ENCODE data around the gene NYAP1.

- no peak for TF ChIP-seq POLR2A (IDR thresholded peaks at IDR 0.05)
- TF ChIP-seq, protein P1, sequence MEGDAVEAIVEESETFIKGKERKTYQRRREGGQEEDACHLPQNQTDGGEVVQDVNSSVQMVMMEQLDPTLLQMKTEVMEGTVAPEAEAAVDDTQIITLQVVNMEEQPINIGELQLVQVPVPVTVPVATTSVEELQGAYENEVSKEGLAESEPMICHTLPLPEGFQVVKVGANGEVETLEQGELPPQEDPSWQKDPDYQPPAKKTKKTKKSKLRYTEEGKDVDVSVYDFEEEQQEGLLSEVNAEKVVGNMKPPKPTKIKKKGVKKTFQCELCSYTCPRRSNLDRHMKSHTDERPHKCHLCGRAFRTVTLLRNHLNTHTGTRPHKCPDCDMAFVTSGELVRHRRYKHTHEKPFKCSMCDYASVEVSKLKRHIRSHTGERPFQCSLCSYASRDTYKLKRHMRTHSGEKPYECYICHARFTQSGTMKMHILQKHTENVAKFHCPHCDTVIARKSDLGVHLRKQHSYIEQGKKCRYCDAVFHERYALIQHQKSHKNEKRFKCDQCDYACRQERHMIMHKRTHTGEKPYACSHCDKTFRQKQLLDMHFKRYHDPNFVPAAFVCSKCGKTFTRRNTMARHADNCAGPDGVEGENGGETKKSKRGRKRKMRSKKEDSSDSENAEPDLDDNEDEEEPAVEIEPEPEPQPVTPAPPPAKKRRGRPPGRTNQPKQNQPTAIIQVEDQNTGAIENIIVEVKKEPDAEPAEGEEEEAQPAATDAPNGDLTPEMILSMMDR (IDR thresholded peaks at IDR 0.05), result no peak
Measured at GRCh38 chr7:100456562-100456961, 27.2 kb upstream of the NYAP1 start.
